HG02943 (cell line): ENCODE results near the gene TDG.
A peak's percentile ranks its signal among the peaks of the same experiment; 100 is the strongest.

Experiments
- ATAC-seq: cut with Tn5 transposase; IDR thresholded peaks from one replicate; pipeline ENCODE4 v1.9.1; 2021; ENCODE audit warnings: mild to moderate bottlenecking, low read depth, moderate library complexity; ENCODE audit not compliant: unreplicated experiment

Gene TDG

GRCh38 chr12:103965590-103966504 is at the start of gene TDG:
Gene TDG, plus strand, starts transcription at chr12:103965872. Its CDS starts 166 bp downstream, at chr12:103966038.
- peak; percentile 98 for ATAC-seq

GRCh38 chr12:103917873-103918272 is 47.8 kb upstream of the TDG start:
- ATAC-seq: no peak

- peak; percentile 34 for ATAC-seq
Observed at GRCh38 chr12:103924761-103925641, 40.7 kb upstream of the TDG start.

GRCh38 chr12:103928682-103929045 is 37.0 kb upstream of the TDG start:
- ATAC-seq: peak; percentile 22

- peak; percentile 25 for ATAC-seq
Observed at GRCh38 chr12:103929046-103929783, 36.5 kb upstream of the TDG start.

GRCh38 chr12:103929784-103930033 is 36.0 kb upstream of the TDG start:
- ATAC-seq: no peak

- ATAC-seq: peak; percentile 58
Observed at GRCh38 chr12:103930034-103930786, 35.5 kb upstream of the TDG start, which contains the start of gene HSP90B1. Gene HSP90B1, plus strand, starts transcription at chr12:103930410. Its CDS starts 106 bp downstream, at chr12:103930516.

- ATAC-seq: no peak
Observed at GRCh38 chr12:103930787-103931735, 34.6 kb upstream of the TDG start.

GRCh38 chr12:103933237-103933636 is 32.4 kb upstream of the TDG start:
- no peak for ATAC-seq

GRCh38 chr12:103936679-103937078 is 29.0 kb upstream of the TDG start:
- ATAC-seq: no peak

- ATAC-seq: no peak
Observed at GRCh38 chr12:103944964-103945363, 20.7 kb upstream of the TDG start.

- no peak for ATAC-seq
Observed at GRCh38 chr12:103947871-103948555, 17.7 kb upstream of the TDG start.

- ATAC-seq: no peak
Observed at GRCh38 chr12:103948746-103949406, 16.8 kb upstream of the TDG start.

GRCh38 chr12:103952497-103952896 is 13.2 kb upstream of the TDG start:
- no peak for ATAC-seq

- no peak for ATAC-seq
Observed at GRCh38 chr12:103955811-103956508, 9.7 kb upstream of the TDG start.

- ATAC-seq: peak; percentile 16
Observed at GRCh38 chr12:103956509-103957027, 9.1 kb upstream of the TDG start.

- no peak for ATAC-seq
Observed at GRCh38 chr12:103957865-103958388, 7.7 kb upstream of the TDG start.
